Heart left ventricle (tissue), 13 donors: ENCODE data around the gene AAGAB.

Source experiments
- POLR2A ChIP-seq, 2 donors: fragments of 450-650 bp; IDR thresholded peaks; one replicate each; pipeline ENCODE4 v1.6.1; 2017; ENCODE audit warnings: antibody characterized with exemption in 2 of 2, mild to moderate bottlenecking in 2 of 2, moderate library complexity in 2 of 2
- TF ChIP-seq, protein P1 (sequence below), 12 donors: fragments of 200-600 bp; sonication (generic) in 4 of 12; IDR thresholded peaks; one replicate each; pipeline versions ENCODE4 v1.5.0 to v1.8.0; 2018 to 2022; ENCODE audit warnings: antibody characterized with exemption in 12 of 12, mild to moderate bottlenecking in 5 of 12
- donor health status: ischemic (EF 13 %, LVEDD 7.1; RV severe dilation, severe dysfunction).
- donor health status: DM: no; HTN: yes; CAD: no.
- donor health status: DM: no; HTN: no; CAD: no.
- donor health status: ischemic (EF 25% LVEDD 6.9; RV normal size, moderate dysfunction).
- donor health status: ischemic (EF 25% LVEDD 5.7; RV mildly dilated, moderate dysfunction).
- donor health status: ischemic (EF 35%, LVEDD 5.7; RV mildly dilated, moderate dysfunction).
- donor health status: nonischemic (EF 11% LVEDD 7.7; RV severe dilation, severe dysfunction).
- donor health status: DM: yes; HTN: yes; CAD: no.
- donor health status: PGD.
- donor health status: ischemic (EF 29% LVEDD 5.4; RV normal size, mild dysfunction).
- donor health status: nonischemic (EF 23%, LVEDD 6.1; RV moderate dilation, normal function).

DNA sequence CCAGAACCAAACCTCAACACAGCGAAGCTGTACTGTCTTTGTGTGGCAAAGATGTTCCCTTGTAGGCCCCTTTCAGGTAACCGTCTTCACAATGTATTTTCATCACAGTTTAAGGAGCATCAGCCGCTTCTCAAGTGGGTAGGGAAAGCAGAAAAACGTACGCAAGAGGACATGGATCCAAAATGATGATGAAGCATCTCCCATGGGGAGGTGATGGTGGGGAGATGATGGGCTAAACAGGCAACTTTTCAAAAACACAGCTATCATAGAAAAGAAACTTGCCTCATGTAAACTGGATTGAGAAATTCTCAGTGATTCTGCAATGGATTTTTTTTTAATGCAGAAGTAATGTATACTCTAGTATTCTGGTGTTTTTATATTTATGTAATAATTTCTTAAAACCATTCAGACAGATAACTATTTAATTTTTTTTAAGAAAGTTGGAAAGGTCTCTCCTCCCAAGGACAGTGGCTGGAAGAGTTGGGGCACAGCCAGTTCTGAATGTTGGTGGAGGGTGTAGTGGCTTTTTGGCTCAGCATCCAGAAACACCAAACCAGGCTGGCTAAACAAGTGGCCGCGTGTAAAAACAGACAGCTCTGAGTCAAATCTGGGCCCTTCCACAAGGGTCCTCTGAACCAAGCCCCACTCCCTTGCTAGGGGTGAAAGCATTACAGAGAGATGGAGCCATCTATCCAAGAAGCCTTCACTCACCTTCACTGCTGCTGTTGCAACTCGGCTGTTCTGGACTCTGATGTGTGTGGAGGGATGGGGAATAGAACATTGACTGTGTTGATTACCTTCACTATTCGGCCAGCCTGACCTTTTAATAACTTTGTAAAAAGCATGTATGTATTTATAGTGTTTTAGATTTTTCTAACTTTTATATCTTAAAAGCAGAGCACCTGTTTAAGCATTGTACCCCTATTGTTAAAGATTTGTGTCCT, 60.0 kb downstream of the AAGAB start:
- TF ChIP-seq POLR2A (IDR thresholded peaks at IDR 0.05), result no peak
- TF ChIP-seq, protein P1, sequence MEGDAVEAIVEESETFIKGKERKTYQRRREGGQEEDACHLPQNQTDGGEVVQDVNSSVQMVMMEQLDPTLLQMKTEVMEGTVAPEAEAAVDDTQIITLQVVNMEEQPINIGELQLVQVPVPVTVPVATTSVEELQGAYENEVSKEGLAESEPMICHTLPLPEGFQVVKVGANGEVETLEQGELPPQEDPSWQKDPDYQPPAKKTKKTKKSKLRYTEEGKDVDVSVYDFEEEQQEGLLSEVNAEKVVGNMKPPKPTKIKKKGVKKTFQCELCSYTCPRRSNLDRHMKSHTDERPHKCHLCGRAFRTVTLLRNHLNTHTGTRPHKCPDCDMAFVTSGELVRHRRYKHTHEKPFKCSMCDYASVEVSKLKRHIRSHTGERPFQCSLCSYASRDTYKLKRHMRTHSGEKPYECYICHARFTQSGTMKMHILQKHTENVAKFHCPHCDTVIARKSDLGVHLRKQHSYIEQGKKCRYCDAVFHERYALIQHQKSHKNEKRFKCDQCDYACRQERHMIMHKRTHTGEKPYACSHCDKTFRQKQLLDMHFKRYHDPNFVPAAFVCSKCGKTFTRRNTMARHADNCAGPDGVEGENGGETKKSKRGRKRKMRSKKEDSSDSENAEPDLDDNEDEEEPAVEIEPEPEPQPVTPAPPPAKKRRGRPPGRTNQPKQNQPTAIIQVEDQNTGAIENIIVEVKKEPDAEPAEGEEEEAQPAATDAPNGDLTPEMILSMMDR (IDR thresholded peaks at IDR 0.05), result no peak
